Esophagus squamous epithelium (tissue), 4 donors: ENCODE measurements around the gene ZNF783.

Source experiments
- CTCF ChIP-seq, 6 experiments: fragments of 450-650 bp in 4 of 6; fragments of 200-600 bp in 2 of 6; sonication (generic) in 2 of 6; IDR thresholded peaks; one replicate each; pipeline ENCODE4 v1.5.1; 2016 to 2019; ENCODE audit warnings: antibody characterized with exemption in 6 of 6, mild to moderate bottlenecking in 4 of 6, moderate library complexity in 4 of 6
- POLR2A ChIP-seq, 4 donors: fragments of 450-650 bp; IDR thresholded peaks; one replicate each; pipeline ENCODE4 v1.6.1; 2017; ENCODE audit warnings: antibody characterized with exemption in 4 of 4, mild to moderate bottlenecking in 4 of 4, moderate library complexity in 3 of 4

- TF ChIP-seq CTCF (IDR thresholded peaks at IDR 0.05) (no peak), POLR2A (IDR thresholded peaks at IDR 0.05) (no peak)
Observed at GRCh38 chr7:149330914-149331567, 69.0 kb downstream of the ZNF783 start.
